Stimulated activated CD8-positive, alpha-beta memory T cell treated with anti-CD3 and anti-CD28 coated beads, Interleukin-4, amount 100 ng/mL, for 24 hours (primary cell): ENCODE measurements around the gene SENP5.
"Not testable (repeated sequence)": the region's sequence is repeated elsewhere in the genome, so short reads cannot be mapped to it uniquely, and the experiment has no call there.

Experiments used
- DNase-seq: peaks from one replicate; pipeline ENCODE4 v3.0.0-alpha.2; 2020; ENCODE audit warnings: low read depth

The SENP5 gene

GRCh38 chr3:196942915-196943277 lies 75.2 kb downstream of the SENP5 start:
- peak; percentile 9 for DNase-seq

GRCh38 chr3:196944037-196944790 lies 76.5 kb downstream of the SENP5 start:
- DNase-seq: not testable (repeated sequence)

- DNase-seq: no peak
Observed at GRCh38 chr3:196947136-196947859, 79.6 kb downstream of the SENP5 start.

DNA sequence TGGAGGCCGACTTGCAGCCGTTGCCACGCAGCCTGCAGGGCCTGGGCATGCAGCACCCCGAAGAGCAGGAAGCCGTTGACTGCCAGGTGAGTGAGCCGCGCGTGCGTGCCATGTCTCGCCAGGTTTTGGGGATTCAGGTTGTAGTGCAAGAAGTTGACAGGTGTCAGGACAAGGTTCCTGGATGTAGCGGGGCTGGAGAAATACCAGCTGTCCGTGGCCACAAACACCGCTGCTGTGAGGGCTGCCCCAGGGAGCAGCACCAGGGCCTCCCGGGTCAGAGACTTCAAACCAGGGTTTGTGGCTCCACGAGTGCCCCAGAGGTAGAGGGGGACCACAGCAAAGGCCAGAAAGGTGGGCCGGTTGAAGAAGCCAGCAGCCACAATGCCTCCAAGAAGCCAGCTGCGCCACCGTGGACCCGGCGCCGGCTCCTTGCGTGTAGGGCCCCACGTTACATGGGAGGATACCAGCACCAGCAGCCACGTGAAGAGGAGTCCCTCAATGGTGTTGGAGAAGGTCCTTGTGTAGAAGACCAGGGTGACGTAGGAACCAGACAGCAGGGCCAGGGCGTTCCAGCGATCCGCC lies 80.2 kb downstream of the SENP5 start:
- no peak for DNase-seq

GRCh38 chr3:196948442-196949284 lies 80.9 kb downstream of the SENP5 start:
- no peak for DNase-seq

GRCh38 chr3:196949285-196949619 lies 81.5 kb downstream of the SENP5 start:
- DNase-seq: no peak

GRCh38 chr3:196949750-196950149 lies 82.0 kb downstream of the SENP5 start:
- DNase-seq: no peak

DNA sequence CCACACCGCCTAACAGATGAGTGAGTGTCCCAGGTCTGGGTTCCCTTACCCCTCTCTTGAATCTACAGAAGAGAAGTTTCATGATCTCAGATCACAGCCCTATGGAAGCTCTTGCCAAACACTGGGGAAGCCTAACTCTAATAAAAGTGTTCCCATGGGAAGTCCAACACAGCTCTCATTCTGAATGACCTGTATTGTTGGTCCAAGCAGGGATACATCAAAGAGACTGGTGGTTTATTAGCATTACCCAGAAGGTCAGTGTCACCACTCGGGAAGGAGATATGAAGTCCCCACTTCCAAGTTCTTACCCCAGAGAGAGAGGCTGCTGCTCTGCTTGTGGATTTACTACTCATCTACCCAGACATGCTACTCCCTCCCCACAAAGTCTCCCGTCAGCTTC lies 83.7 kb downstream of the SENP5 start:
- no peak for DNase-seq

- no peak for DNase-seq
Observed at GRCh38 chr3:196954832-196955231, 87.1 kb downstream of the SENP5 start.

- DNase-seq: no peak
Observed at GRCh38 chr3:196962108-196962929, 94.6 kb downstream of the SENP5 start.

DNA sequence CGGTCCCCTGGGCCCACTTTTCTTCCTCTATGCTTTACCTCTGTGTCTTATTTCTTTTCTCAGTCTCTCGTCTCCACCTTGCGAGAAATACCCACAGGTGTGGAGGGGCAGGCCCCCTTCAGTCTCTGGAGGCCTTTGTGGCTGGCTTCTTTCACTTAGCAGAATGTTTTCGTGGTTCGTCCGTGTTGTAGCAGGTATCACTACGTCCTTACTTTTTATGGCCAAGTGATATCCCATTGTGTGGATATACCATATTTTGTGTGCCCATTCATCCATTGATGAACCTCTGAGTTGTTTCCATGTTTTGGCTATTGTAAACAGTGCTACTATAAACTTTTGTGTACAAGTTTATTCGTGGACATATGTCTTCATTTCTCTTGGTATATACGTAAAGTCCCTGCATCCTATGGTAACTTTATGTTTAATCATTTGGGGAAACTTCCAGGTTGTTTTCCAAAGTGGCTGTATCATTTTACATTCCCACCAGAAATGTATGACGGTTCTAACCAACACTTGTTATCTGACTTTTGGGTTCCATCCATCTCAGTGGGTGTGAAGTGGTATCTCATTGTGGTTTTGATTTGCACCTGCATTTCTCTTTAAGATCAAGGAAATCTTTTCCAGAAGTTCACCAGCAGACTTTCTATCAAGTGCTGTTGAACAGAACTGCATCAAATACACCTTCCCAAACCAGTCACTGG lies 95.4 kb downstream of the SENP5 start:
- DNase-seq: no peak

- DNase-seq: no peak
Observed at GRCh38 chr3:196963631-196963953, 95.9 kb downstream of the SENP5 start.

DNA sequence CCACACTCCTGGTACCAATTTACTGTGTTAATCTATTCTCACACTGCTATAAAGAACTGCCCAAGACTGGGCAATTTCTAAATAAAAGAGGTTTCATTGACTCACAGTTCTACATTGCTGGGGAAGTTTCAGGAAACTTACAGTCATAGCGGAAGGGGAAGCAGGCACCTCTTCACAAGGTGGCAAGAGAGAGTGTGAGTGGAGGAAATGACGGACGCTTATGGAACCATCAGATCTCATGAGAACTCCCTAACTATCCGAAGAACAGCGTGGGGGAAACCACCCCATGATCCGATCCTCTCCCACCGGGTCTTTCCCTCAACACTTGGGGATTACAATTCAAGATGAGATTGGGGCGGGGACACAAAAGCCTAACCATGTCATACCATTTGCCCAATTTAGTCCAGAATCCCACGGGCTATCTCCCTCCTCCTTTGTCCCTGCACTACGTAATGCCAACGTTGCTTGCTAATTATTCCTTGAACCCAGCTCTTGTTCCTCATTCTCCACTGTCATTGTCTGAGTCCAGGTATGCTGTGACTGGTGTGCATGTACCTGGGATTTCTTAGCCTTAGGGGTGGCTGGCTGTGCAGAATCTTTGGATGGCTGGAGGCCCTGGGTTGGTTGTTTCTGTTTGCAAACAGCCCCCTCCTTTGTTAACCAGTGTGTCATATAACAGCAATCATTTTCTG lies 97.5 kb downstream of the SENP5 start:
- no peak for DNase-seq

GRCh38 chr3:196965804-196966173 lies 98.1 kb downstream of the SENP5 start:
- DNase-seq: no peak

- no peak for DNase-seq
Observed at GRCh38 chr3:196966526-196967401, 99.0 kb downstream of the SENP5 start.

- no peak for DNase-seq
Observed at GRCh38 chr3:196967412-196968232, 99.9 kb downstream of the SENP5 start.

DNA sequence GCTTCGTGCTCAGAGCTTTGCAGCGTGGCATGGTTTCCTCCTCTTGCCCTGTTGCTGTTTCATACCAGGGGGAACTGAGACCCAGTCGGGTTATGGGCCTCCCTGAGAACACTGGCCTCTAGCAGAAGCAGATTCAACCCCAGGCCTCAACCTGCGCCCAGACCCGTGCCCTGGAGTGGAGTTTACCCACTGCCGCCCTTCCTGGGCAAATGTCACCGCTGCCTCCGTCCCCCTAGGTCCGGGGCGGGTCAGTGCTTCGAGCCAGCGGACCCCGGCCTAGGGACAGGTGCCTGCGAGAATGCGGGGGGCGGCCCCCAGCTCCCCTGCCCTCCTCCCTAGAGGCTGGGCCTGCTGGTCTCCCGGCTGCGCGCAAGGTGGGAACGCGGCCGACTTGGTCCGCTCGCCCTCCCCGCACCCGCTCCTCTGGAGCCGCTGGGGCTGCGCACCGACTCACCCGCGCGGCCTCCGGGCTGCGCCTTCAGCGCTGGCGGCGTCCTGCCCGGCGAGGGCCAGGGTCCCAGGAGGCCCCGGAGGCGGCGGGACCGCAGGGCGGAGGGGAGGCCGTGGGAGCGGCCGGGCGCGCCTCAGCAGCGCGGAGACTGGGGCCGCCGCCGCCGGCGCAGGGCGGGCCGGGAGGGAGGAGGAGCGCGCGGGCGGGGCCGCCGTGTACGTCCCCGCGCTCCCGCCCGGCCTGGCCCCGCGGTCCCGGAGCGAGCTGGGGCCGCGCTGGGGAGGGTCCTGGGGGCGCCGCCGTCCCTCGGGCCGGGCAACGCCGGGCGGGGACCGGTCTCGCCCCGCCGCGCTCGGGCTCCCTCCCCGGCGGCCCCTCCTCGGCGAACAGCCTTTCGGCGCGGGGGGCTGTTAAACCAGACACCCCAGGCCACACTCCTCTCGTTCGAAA lies 100.8 kb downstream of the SENP5 start, which contains the start of gene PIGZ:
Gene PIGZ (minus strand): TSS at position 601 of the 901 bp plus-strand sequence. CDS start 16,802 bp downstream, outside the sequence.
- DNase-seq: peak; percentile 36
